OCI-LY7 (cell line): Measurements from ENCODE around the gene C5orf58. TPM values are rescaled to one million over a fixed set of nuclear protein-coding genes. Genes with fewer than 3 reads are reported as not detected.

ENCODE experiments used
- BruUV-seq: library from RNA; stranded (reverse); fragments of 400-500 nt; replicated peaks from 2 replicates; lab custom pipeline; 2021; lab: Mats Ljungman, UMichigan
- CTCF ChIA-PET: fragments of 300-600 bp; sonication (Branson Sonifier 250); formaldehyde crosslinking; loops from one replicate; lab custom pipeline; 2022; ENCODE audit warnings: antibody characterized with exemption; ENCODE audit not compliant: unreplicated experiment; lab: Charles Lee
- POLR2A ChIA-PET: fragments of 300-600 bp; sonication (Branson Sonifier 250); formaldehyde crosslinking; loops from one replicate; lab custom pipeline; 2022; ENCODE audit warnings: antibody characterized with exemption; lab: Charles Lee
- DNase-seq: peaks from one replicate; pipeline ENCODE4 v3.0.0-alpha.2; 2015; ENCODE audit warnings: low spot score
- H2AFZ ChIP-seq: fragments of 200-600 bp; sonication (generic), shearing (Covaris generic); 2 replicates; pipeline ENCODE4 v1.6.1; 2014; ENCODE audit warnings: mild to moderate bottlenecking, antibody characterized with exemption, low read length, moderate library complexity
- H3K27ac ChIP-seq: fragments of 200-600 bp; sonication (generic); 2 replicates; pipeline ENCODE4 v1.5.1; 2014; ENCODE audit warnings: mixed run types, low read depth, mild to moderate bottlenecking, moderate library complexity, low read length, inconsistent platforms; ENCODE audit not compliant: poor library complexity, severe bottlenecking
- H3K36me3 ChIP-seq: fragments of 200-600 bp; sonication (generic); 2 replicates; pipeline ENCODE4 v1.6.1; 2014; ENCODE audit warnings: mild to moderate bottlenecking, antibody characterized with exemption, low read length, moderate library complexity, mixed read lengths; ENCODE audit not compliant: insufficient read depth
- H3K4me1 ChIP-seq: fragments of 200-600 bp; sonication (generic); 2 replicates; pipeline ENCODE4 v1.5.1; 2014; ENCODE audit warnings: mild to moderate bottlenecking, low read length; ENCODE audit not compliant: insufficient read depth, poor library complexity, severe bottlenecking
- H3K4me2 ChIP-seq: fragments of 200-600 bp; sonication (generic); 2 replicates; pipeline ENCODE4 v1.6.1; 2014; ENCODE audit warnings: mild to moderate bottlenecking, low read length
- H3K4me3 ChIP-seq: fragments of 200-600 bp; sonication (generic); 2 replicates; pipeline ENCODE4 v1.5.1; 2014; ENCODE audit warnings: mild to moderate bottlenecking, low read depth, low read length; ENCODE audit not compliant: poor library complexity, severe bottlenecking
- H3K79me2 ChIP-seq: fragments of 200-600 bp; sonication (generic); 2 replicates; pipeline ENCODE4 v1.6.1; 2016; ENCODE audit warnings: low read depth, mild to moderate bottlenecking, low read length, moderate library complexity, mixed read lengths; ENCODE audit not compliant: insufficient read depth
- H3K9me2 ChIP-seq: fragments of 200-600 bp; sonication (generic); 2 replicates; pipeline ENCODE4 v1.6.1; 2016; ENCODE audit warnings: mild to moderate bottlenecking, low read length, mixed read lengths; ENCODE audit not compliant: insufficient read depth
- H3K9me3 ChIP-seq: fragments of 200-600 bp; sonication (generic); 2 replicates; pipeline ENCODE4 v1.6.1; 2014; ENCODE audit warnings: mild to moderate bottlenecking, mixed run types, low read length, mixed read lengths
- H4K20me1 ChIP-seq: fragments of 200-600 bp; sonication (generic); 2 replicates; pipeline ENCODE4 v1.6.1; 2014; ENCODE audit warnings: mild to moderate bottlenecking, antibody characterized with exemption, low read length, moderate library complexity, mixed read lengths; ENCODE audit not compliant: insufficient read depth
- CTCF ChIP-seq: fragments of 200-600 bp; sonication (generic); conservative IDR thresholded peaks from 2 replicates; pipeline ENCODE4 v1.5.1; 2014; ENCODE audit warnings: mild to moderate bottlenecking, antibody characterized with exemption, low read length, moderate library complexity, mixed read lengths
- EZH2phosphoT487 ChIP-seq: fragments of 200-600 bp; sonication (generic); IDR thresholded peaks from 2 replicates; pipeline ENCODE4 v1.6.1; 2018; ENCODE audit warnings: low read depth, borderline replicate concordance, mild to moderate bottlenecking, mixed run types, antibody characterized with exemption, low read length, moderate library complexity, mixed read lengths
- intact Hi-C: fragments of 100-400 bp; cut with micrococcal nuclease; formaldehyde crosslinking; loops from one replicate; pipeline ENCODE4 v1.10.0; 2022; ENCODE audit not compliant: unreplicated experiment
- total RNA-seq, 2 experiments: library from RNA; depleted of rRNA in 1 of 2; stranded (reverse); fragments of >200 nt in 1 of 2; shearing (Covaris generic) in 1 of 2; gene quantifications; 2 replicates each; pipeline ENCODE4 v1.2.3, GENCODE V29; 2014 to 2022

The C5orf58 gene
- total RNA-seq, 2 experiments from 2014 or later, result not detected

- TF ChIP-seq CTCF, result no peak
- TF ChIP-seq EZH2phosphoT487, result no peak
- H2AFZ ChIP-seq, result no peak overlapping the region
- no peak overlapping the region for H3K4me3 ChIP-seq
- no peak for DNase-seq
- no TSS peak for BruUV-seq
- ChIA-PET CTCF (no interaction called here), POLR2A (no interaction called here)
- no peaks in the 10 kb centered on the region for H3K79me2 ChIP-seq
- no peak overlapping the region for H3K27ac ChIP-seq
- no peaks in the 10 kb centered on the region for H3K36me3 ChIP-seq
- H3K4me1 ChIP-seq, result no peaks in the 10 kb centered on the region
- H3K9me2 ChIP-seq, result no peaks in the 10 kb centered on the region
- no peak overlapping the region for H3K4me2 ChIP-seq
- no peaks in the 10 kb centered on the region for H3K9me3 ChIP-seq
- no peaks in the 10 kb centered on the region for H4K20me1 ChIP-seq
- intact Hi-C loops, result no loop called here
These were observed 52.4 kb downstream of the C5orf58 start for GRCh38 chr5:170285181-170285580.

- no peak for TF ChIP-seq EZH2phosphoT487
- TF ChIP-seq CTCF, result no peak
- ChIA-PET POLR2A (no interaction called here), CTCF (no interaction called here)
- H3K36me3 ChIP-seq, result no peaks in the 10 kb centered on the region
- no peak for DNase-seq
- no peak overlapping the region for H2AFZ ChIP-seq
- no TSS peak for BruUV-seq
- no peak overlapping the region for H3K4me2 ChIP-seq
- no peaks in the 10 kb centered on the region for H3K79me2 ChIP-seq
- no peaks in the 10 kb centered on the region for H3K4me1 ChIP-seq
- H3K27ac ChIP-seq, result no peak overlapping the region
- no peaks in the 10 kb centered on the region for H4K20me1 ChIP-seq
- H3K9me2 ChIP-seq, result no peaks in the 10 kb centered on the region
- intact Hi-C loops, result no loop called here
- H3K9me3 ChIP-seq, result no peaks in the 10 kb centered on the region
- no peak overlapping the region for H3K4me3 ChIP-seq
These were observed 53.7 kb downstream of the C5orf58 start for GRCh38 chr5:170286386-170286925.

GRCh38 chr5:170287532-170287931, 54.7 kb downstream of the C5orf58 start:
- H3K36me3 ChIP-seq, result no peaks in the 10 kb centered on the region
- DNase-seq, result no peak
- H3K4me1 ChIP-seq, result no peaks in the 10 kb centered on the region
- no peak overlapping the region for H3K4me2 ChIP-seq
- BruUV-seq, result no TSS peak
- no peaks in the 10 kb centered on the region for H4K20me1 ChIP-seq
- no peak overlapping the region for H3K4me3 ChIP-seq
- no peaks in the 10 kb centered on the region for H3K9me3 ChIP-seq
- TF ChIP-seq EZH2phosphoT487, result no peak
- no peak overlapping the region for H2AFZ ChIP-seq
- H3K9me2 ChIP-seq, result no peaks in the 10 kb centered on the region
- ChIA-PET CTCF (no interaction called here), POLR2A (interaction anchor here (0.5 kb wide), 1 partner anchor 181 kb away, joined by 3 read pairs; no protein-coding TSS in a partner anchor)
- no peaks in the 10 kb centered on the region for H3K79me2 ChIP-seq
- no peak overlapping the region for H3K27ac ChIP-seq
- intact Hi-C loops, result no loop called here
